Stimulated activated CD8-positive, alpha-beta memory T cell treated with anti-CD3 and anti-CD28 coated beads, Interleukin-7, amount 100 ng/mL, for 1 hour (primary cell): ENCODE results near the gene L3MBTL3.
"Not testable (repeated sequence)": the region's sequence is repeated elsewhere in the genome, so short reads cannot be mapped to it uniquely, and the experiment has no call there.

ENCODE experiments used
- DNase-seq, 2 donors: peaks; one replicate each; pipeline ENCODE4 v3.0.0-alpha.2; 2020; ENCODE audit warnings: low read depth in 2 of 2

Gene L3MBTL3

DNA sequence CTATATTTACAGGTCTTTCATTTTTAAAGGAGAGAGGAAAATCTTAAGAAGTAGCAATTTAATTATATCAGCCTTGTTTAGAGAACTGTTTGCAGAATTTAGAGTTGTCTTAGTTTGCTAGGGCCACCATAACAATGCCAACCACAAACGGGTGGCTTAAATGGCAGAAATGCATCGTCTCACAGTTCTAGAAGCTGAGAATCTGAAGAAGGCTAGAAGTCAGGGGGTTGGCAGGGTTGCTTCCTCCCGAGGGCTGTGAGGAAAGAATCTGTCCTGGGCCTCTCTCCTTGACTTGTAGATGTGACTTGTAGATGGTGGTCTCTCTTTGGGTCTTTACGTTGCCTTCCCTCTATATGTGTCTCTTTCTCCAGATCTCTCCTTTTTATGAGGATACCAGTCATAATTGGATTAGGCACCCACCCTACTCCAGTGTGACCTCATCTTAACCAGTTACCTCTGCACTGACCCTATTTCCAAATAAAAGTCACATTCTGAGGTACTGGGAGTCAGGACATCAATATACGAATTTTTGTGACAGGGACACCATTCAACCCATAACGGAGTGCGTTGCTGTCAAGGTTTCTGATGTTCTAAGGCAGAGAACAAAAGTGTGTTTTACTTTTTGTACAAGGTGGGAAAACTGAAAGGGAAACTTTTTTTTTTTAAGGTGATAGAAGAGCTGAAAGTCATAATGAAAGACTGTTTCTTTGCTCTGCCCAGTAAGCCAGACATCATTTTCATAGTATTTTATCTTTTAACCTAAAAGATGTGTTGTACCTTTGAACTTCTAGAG is 119.9 kb downstream of the L3MBTL3 start:
- no peak for DNase-seq

- no peak for DNase-seq
These were observed 120.5 kb downstream of the L3MBTL3 start for GRCh38 chr6:130138909-130139242.

GRCh38 chr6:130140084-130140483 is 121.7 kb downstream of the L3MBTL3 start:
- DNase-seq, result no peak

DNA sequence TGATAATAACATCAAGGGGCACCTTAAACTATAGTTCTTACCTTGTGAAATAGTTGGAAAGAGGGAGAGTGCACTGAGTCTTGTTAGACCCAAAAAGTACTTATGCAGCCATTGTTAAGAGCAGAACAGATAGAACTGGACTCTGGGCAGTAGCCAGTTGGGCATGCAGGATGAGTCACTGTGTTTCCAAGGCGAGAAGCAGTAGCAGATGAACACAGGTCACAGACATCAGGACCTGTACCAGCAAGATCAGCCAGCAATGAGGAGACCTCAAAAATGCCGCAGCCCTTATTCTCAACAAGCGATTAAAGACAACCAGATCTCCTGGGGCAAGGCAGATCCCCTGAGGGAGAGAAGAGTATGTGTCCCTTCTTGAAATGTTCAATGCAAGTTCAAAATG is 125.3 kb downstream of the L3MBTL3 start:
- no peak for DNase-seq

GRCh38 chr6:130147111-130147510 is 128.7 kb downstream of the L3MBTL3 start:
- no peak for DNase-seq

DNA sequence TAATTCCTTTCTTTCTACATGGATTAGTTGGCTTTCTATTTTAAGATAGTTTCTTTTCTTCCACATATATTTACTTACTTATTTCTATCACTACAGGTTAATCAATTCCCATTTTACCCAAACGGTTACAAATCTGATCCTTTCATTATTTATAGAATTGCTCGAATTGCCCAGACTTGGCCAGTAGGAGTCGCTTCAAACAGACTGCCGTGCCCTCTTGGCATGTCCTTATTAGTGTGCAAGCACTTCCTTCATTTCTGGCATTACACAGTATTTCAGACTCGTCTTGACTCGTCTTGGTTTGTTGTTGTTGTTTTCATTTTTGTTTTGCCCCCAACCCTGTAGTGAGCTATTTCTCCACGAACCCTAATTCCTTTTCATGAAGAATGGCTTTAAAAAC is 129.8 kb downstream of the L3MBTL3 start:
- DNase-seq, result no peak

- not testable (repeated sequence) for DNase-seq
These were observed 130.6 kb downstream of the L3MBTL3 start for GRCh38 chr6:130149016-130149415.

DNA sequence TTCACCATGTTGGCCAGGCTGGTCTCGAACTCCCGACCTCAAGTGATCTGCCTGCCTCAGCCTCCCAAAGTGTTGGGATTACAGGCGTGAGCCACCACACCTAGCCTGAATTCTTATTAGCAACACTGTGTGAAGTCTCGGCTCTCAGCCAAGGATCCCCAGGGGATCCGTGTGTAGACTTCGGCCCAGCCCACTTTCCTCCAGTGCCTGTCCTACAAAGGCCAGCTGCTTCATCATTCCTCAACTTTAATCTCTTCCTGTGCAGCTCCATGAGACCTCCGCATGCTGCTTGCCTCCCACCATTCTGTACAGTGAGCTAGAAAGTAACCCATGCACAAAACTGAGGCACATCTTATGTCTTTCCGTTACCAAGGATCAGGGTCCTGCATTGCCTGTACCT is 132.5 kb downstream of the L3MBTL3 start:
- DNase-seq, result no peak

DNA sequence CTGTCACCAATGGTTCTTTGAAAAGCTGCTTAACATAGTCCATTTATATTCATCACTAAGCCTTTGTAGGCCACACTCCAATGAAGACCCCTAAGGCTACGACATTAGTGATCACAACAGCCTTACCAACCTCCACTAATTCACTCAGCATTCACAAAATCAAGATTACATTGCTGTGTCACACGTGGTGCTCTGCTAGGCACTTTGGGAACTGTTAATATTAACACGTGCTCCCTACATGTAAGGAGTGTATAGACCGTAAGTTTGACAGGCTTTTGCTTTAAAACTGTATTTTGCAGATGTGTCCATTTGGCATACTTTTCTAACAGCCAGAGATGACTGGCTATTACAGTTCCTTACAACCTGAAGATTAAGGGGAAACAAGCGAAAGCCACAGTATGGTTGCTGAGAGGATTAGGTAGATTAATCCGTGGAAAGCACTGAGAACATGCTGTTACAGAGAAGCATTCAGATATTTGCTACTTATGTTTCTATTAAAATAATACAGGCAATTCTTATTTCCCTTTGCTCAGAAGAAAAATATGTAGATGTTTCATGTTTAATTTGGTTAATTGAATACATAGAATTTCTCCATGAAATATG is 134.6 kb downstream of the L3MBTL3 start:
- no peak for DNase-seq

- DNase-seq, result no peak
These were observed 138.5 kb downstream of the L3MBTL3 start for GRCh38 chr6:130156908-130157307.

DNA sequence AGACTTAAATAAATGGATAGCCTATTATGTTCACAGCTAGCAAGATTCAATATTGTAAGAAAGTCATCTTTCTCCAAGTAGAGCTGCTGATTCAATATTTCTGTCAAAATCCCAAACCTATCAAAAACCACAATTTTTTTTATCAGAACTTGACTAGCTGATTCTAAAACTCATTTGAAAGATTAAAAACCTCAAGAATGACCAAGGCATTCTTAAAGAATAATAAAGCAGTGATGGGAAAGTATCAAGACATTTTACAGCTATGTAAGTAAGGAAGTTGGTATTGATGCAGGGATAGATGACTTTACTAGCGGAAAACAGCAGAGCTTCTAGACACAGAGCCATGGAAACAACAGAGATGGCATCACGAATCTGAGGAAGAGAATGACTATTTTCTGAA is 139.7 kb downstream of the L3MBTL3 start:
- no peak for DNase-seq

DNA sequence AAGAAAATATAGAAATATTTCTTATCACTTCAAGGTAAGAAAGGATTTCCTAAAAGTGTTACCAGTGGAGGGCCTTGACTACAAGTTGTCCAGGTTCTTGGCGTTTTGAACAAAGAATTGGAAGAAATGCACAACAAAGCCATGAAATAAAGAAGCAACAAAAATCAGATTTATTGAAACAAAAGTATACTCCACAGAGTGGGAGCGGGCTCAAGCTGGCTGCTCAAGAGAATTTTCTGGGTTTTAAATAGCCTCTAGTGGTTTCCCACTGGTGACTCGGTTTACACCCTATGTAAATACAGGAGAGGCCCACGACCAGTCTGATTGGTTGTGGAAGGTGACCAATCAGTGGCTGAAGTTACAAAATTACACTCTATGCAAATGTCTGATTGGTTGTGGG is 140.2 kb downstream of the L3MBTL3 start:
- DNase-seq, result no peak

DNA sequence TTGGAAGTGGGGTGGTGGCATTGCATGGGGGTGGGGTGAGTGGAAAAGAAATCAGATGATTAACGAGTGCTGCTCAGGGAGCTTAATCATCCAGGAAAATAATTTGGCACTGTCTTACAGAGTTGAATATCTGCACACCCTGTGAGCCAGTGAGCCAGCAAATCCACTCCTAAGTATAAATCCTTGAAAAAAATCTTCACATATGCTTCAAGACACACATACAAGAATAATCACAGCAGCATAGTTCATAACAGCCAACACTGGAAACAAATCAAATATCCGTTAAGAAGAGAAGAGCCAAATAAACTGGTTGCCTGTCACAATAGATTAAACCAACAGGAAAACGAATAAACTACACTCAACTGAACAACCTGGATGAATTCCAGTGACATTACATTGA is 141.6 kb downstream of the L3MBTL3 start:
- DNase-seq, result no peak

- DNase-seq, result no peak
These were observed 143.5 kb downstream of the L3MBTL3 start for GRCh38 chr6:130161683-130162404.

DNA sequence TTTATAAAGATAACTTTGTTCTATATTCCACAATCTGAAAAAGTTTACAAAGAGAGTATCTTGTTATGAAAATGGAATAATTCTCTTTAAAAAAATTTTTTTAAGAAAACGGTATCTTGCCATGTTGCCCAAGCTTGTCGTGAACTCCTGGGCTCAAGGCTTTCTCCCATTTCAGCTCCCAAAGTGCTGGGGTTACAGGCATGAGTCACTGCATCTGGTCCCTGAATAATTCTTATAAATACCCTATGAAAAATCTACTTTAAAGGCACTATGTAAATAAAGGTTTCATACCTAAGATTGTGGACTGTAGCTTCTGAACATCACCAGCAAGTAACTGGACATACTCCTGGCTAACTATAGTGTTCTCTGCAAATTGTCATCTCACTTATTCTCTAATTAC is 144.0 kb downstream of the L3MBTL3 start:
- DNase-seq, result no peak

- DNase-seq, result no peak
These were observed 144.9 kb downstream of the L3MBTL3 start for GRCh38 chr6:130163266-130163665.

DNA sequence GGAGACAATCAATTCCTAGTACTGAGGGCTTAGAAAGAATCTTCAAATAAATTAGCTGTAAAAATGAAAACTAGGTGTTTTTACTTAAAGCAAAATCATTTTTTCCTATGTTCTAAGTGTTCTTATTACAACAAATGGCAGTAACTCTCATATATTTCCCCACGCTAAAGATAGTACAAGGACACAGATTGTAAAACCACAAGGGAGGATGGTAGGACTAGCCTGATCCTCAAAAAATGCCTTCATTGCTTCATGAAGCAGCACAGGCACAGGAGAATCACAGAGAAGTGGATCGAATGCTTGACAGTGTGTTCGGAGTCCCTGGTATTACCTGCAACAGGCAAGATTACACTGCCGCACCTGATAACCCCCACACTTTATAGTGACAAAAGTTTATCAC is 145.9 kb downstream of the L3MBTL3 start:
- DNase-seq, result no peak

DNA sequence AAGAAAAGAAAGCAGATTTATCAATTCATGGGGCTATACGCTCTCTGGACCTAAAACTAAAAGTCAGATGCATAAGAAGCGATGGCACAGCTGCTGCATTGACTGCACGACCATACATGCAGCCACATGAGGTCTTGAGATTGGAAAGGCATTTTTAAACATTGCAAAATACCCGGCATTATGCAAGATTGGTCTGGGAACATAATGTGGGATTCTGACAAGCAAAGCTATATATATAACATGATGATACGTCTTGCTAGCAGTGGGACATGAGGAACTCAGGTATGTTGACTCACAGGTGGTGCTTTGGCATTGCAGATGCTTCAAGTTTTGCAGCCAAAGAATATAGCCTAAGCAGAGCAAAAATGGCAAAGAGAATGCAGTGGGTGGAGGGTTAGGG is 149.3 kb downstream of the L3MBTL3 start:
- DNase-seq, result no peak

DNA sequence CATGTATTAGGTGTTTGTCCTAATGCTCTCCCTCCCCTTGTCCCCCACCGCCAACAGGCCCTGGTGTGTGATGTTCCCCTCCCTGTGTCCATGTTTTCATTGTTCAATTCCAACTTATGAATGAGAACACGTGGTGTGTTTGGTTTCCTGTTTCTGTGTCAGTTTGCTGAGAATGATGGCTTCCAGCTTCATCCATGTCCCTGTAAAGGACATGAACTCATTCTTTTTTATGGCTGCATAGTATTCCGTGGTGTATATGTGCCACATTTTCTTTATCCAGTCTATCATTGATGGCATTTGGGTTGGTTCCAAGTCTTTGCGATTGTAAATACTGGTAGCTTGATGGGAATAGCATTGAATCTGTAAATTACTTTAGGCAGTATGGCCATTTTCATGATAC is 151.8 kb downstream of the L3MBTL3 start:
- not testable (repeated sequence) for DNase-seq

- DNase-seq, result not testable (repeated sequence)
These were observed 155.1 kb downstream of the L3MBTL3 start for GRCh38 chr6:130173377-130174004.

DNA sequence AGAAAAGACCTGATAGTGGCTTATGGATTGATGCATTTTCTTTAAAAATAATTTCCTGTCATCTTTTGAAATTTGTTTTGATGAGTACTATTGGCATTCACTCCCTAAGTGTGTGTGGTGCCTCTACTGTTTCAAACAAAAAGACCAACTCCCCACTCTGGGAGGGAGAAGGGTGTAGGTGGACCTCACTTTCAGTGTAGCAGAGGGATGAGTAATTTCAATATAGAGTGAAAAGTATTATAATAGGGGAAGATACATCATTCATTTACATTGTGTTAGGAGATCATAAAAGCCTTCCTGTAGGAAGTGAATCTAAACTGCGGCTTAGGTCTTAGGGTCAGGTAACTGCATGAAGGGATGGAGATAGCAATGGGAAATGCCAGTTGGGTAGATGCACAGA is 158.0 kb downstream of the L3MBTL3 start:
- no peak for DNase-seq

DNA sequence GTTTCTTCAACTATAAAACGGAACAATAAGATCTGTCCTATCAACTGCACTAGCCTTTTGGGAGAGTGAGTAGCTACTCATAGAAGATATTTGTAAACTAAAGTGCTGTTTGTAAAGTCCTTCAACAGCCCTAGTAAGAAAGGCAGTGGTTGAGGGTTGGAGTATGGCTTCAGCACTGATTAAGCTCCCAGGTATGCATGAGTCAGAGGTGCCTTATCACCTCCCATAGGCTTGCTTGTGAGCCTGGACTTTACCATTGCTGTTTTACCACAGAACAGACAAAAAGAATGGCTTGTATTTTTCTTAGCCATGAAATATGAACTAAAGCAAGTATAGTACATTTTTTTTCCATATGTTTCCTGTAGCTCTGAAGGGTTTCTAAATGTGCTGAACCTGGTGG is 160.3 kb downstream of the L3MBTL3 start:
- no peak for DNase-seq

GRCh38 chr6:130182466-130182865 is 164.1 kb downstream of the L3MBTL3 start:
- no peak for DNase-seq
